Sigmoid colon (tissue), 4 donors: Measurements from ENCODE around the gene CNTN4.

Experiments used
- EP300 ChIP-seq, 4 donors: sonication (generic); formaldehyde crosslinking; IDR thresholded peaks; one replicate each; pipeline ENCODE4 v1.6.1; 2017; ENCODE audit warnings: antibody characterized with exemption in 4 of 4
- POLR2A ChIP-seq, 2 donors: fragments of 450-650 bp; IDR thresholded peaks; one replicate each; pipeline ENCODE4 v1.6.1; 2016; ENCODE audit warnings: antibody characterized with exemption in 2 of 2, mild to moderate bottlenecking in 2 of 2, moderate library complexity in 2 of 2
- POLR2AphosphoS5 ChIP-seq, 4 donors: sonication (generic); formaldehyde crosslinking; IDR thresholded peaks; one replicate each; pipeline ENCODE4 v1.6.1; 2017; ENCODE audit warnings: antibody characterized with exemption in 4 of 4
- TF ChIP-seq, protein P1 (sequence below), 4 experiments: fragments of 450-650 bp in 3 of 4; fragments of 200-600 bp in 1 of 4; IDR thresholded peaks; one replicate each; pipeline ENCODE4 v1.5.1; 2016 to 2019; ENCODE audit warnings: antibody characterized with exemption in 4 of 4, mild to moderate bottlenecking in 3 of 4, moderate library complexity in 2 of 4

DNA sequence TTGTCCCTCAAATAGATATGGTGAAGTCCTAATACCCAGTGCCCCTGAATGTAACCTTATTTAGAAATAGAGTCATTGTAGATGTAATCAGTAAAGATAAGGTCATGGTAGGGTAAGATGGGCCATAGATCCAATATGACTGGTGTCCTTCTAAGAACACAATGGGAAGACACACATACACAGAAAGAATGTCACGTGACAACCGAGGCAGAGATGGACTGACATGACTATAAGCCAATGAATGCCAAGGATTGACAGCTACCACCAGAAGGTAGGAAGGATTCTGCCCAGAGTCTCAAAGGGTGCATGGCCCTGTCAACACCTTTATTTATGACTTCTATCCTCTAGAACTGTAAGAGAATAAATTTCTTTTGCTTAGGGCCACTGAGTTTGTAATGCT lies 780.4 kb downstream of the CNTN4 start:
- no peak for TF ChIP-seq POLR2A (IDR thresholded peaks at IDR 0.05)
- TF ChIP-seq, protein P1, sequence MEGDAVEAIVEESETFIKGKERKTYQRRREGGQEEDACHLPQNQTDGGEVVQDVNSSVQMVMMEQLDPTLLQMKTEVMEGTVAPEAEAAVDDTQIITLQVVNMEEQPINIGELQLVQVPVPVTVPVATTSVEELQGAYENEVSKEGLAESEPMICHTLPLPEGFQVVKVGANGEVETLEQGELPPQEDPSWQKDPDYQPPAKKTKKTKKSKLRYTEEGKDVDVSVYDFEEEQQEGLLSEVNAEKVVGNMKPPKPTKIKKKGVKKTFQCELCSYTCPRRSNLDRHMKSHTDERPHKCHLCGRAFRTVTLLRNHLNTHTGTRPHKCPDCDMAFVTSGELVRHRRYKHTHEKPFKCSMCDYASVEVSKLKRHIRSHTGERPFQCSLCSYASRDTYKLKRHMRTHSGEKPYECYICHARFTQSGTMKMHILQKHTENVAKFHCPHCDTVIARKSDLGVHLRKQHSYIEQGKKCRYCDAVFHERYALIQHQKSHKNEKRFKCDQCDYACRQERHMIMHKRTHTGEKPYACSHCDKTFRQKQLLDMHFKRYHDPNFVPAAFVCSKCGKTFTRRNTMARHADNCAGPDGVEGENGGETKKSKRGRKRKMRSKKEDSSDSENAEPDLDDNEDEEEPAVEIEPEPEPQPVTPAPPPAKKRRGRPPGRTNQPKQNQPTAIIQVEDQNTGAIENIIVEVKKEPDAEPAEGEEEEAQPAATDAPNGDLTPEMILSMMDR (IDR thresholded peaks at IDR 0.05): no peak
- no peak for TF ChIP-seq EP300 (IDR thresholded peaks at IDR 0.05)
- TF ChIP-seq POLR2AphosphoS5 (IDR thresholded peaks at IDR 0.05): no peak
